Breast epithelium (tissue), 4 donors: ENCODE measurements around the gene ACLY. TPM values are rescaled to one million over a fixed set of nuclear protein-coding genes. Genes with fewer than 3 reads are reported as not detected.
"Not testable (repeated sequence)": the region's sequence is repeated elsewhere in the genome, so short reads cannot be mapped to it uniquely, and the experiment has no call there.

Experiments used
- DNase-seq, 2 donors: peaks; one replicate each; pipeline ENCODE4 v3.0.0-alpha.2; 2019; ENCODE audit warnings: low spot score in 2 of 2
- H3K27ac ChIP-seq, 2 donors: fragments of 200-600 bp; sonication (generic) in 1 of 2; one replicate each; pipeline ENCODE4 v1.5.1; 2016 to 2019; ENCODE audit warnings: mild to moderate bottlenecking in 1 of 2
- H3K27me3 ChIP-seq, 2 donors: fragments of 200-600 bp; sonication (generic) in 1 of 2; one replicate each; pipeline versions ENCODE4 v1.5.1 to v1.6.0; 2017 to 2019; ENCODE audit warnings: control low read depth in 1 of 2, mild to moderate bottlenecking in 1 of 2
- H3K36me3 ChIP-seq: fragments of 200-600 bp; one replicate; pipeline ENCODE4 v1.5.1; 2019
- H3K4me1 ChIP-seq, 2 donors: fragments of 200-600 bp; sonication (generic); one replicate each; pipeline ENCODE4 v1.5.1; 2016 to 2019; ENCODE audit warnings: control low read depth in 1 of 2
- H3K4me3 ChIP-seq, 3 donors: fragments of 200-600 bp; sonication (generic); 1 replicate in 2 of 3; 2 replicates in 1 of 3; pipeline ENCODE4 v1.5.1; 2016 to 2019; ENCODE audit warnings: mild to moderate bottlenecking in 3 of 3, moderate library complexity in 2 of 3
- H3K9me3 ChIP-seq, 2 donors: fragments of 200-600 bp; sonication (generic) in 1 of 2; one replicate each; pipeline ENCODE4 v1.5.1; 2016 to 2019; ENCODE audit warnings: control low read depth in 1 of 2
- POLR2A ChIP-seq: fragments of 450-650 bp; IDR thresholded peaks from one replicate; pipeline ENCODE4 v1.6.1; 2016; ENCODE audit warnings: antibody characterized with exemption, mild to moderate bottlenecking, moderate library complexity
- POLR2AphosphoS5 ChIP-seq, 3 donors: sonication (generic); formaldehyde crosslinking; IDR thresholded peaks; one replicate each; pipeline ENCODE4 v1.6.1; 2017; ENCODE audit warnings: antibody characterized with exemption in 3 of 3
- intact Hi-C: fragments of 100-400 bp; cut with DNase I; formaldehyde crosslinking; loops from one replicate; pipeline ENCODE4 v1.15.1; 2023; ENCODE audit warnings: low total_unique reads
- total RNA-seq, 3 donors: library from RNA; depleted of rRNA; stranded (reverse); fragments of >200 nt; gene quantifications; one replicate each; pipeline ENCODE4 v1.1.0, GENCODE V29; 2016
- TF ChIP-seq, protein P1 (sequence below), 3 donors: fragments of 450-650 bp; IDR thresholded peaks; one replicate each; pipeline ENCODE4 v1.5.1; 2016 to 2017; ENCODE audit warnings: antibody characterized with exemption in 3 of 3, mild to moderate bottlenecking in 3 of 3, moderate library complexity in 3 of 3

The ACLY gene
- total RNA-seq, 3 donors from 2014 or later: 50.1 to 84.2 (median 66.3) TPM

DNA sequence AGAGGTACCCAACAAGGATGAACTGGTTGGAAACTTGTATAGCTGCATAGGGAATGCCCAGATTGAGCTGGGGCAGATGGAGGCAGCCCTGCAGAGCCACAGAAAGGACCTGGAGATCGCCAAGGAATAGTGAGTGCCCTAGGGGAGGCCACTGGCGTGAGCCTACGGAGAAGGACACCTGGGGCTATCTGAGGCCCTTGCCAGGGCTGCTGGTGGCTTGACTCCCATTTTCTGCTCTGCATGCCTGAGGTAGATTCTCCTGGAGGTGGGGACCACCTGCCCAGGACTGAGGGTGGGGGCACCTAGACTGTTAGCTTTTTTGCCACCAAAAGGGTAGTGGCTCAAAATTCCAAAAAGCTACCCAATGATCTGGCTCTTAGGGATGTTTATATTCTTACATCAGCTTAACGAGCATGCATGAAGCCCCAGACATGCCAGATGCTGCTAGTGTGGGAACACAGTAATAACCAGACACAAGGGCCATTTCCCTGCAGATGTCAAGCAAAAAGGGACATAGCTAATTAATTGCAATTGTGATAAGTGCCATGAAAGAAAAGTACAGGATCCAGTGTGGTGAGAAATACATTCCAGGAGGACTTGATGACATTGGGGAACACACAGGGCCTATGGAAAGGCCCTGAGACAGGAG is 20.4 kb upstream of the ACLY start:
- H3K4me1 ChIP-seq: no peaks in the 10 kb centered on the region
- TF ChIP-seq, protein P1, sequence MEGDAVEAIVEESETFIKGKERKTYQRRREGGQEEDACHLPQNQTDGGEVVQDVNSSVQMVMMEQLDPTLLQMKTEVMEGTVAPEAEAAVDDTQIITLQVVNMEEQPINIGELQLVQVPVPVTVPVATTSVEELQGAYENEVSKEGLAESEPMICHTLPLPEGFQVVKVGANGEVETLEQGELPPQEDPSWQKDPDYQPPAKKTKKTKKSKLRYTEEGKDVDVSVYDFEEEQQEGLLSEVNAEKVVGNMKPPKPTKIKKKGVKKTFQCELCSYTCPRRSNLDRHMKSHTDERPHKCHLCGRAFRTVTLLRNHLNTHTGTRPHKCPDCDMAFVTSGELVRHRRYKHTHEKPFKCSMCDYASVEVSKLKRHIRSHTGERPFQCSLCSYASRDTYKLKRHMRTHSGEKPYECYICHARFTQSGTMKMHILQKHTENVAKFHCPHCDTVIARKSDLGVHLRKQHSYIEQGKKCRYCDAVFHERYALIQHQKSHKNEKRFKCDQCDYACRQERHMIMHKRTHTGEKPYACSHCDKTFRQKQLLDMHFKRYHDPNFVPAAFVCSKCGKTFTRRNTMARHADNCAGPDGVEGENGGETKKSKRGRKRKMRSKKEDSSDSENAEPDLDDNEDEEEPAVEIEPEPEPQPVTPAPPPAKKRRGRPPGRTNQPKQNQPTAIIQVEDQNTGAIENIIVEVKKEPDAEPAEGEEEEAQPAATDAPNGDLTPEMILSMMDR (IDR thresholded peaks at IDR 0.05): no peak
- no peak for TF ChIP-seq POLR2AphosphoS5 (IDR thresholded peaks at IDR 0.05)
- no peak for TF ChIP-seq POLR2A
- no peaks in the 10 kb centered on the region for H3K9me3 ChIP-seq
- intact Hi-C loops: no loop called here
- no peak overlapping the region for H3K4me3 ChIP-seq
- no peaks in the 10 kb centered on the region for H3K27me3 ChIP-seq
- DNase-seq: no peak
- H3K36me3 ChIP-seq: no peaks in the 10 kb centered on the region
- no peak overlapping the region for H3K27ac ChIP-seq

DNA sequence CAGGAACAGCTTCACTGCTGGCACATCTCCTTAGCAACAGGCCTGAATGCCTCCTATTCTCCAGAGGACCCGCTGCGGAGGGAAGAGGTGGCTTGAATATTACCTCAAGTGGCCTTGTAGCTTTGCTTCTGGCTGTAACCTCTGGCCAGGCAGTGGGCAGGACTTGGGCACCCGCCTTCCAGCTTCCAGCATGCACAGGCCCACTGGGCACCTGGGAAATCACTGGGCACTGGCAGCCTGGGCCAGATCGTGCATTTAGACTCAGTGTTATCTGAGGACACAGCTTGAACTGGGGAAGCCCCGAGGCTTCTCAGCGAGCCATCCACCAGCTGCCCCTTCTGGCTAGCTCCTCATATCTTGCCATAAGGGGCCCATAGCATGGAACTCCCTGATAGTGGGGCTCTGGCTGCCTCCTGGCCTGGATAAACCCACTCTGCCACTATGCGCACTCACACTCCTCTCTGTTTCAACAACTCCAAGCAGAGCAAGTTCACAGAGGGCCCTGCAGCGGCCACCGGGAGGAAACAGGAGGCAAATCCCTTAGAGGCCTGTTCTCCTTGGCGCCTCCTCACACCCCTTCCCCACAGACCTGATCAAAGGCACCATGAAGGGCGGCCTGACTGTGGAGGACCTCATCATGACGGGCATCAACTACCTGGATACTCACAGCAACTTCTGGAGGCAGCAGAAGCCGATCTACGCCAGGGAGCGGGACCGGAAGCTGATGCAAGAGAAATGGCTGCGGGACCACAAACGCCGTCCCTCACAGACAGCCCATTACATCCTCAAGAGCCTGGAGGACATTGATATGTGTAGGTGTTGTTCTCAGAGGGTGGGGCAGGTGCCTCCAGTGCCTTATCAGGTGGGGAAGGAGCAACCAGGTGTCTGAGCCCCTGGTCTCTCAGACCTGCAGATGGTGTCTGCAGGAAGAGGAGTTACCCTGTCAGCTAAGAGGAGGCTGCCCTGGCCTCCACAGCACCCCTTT is 19.5 kb upstream of the ACLY start:
- no peak for DNase-seq
- no peak overlapping the region for H3K4me3 ChIP-seq
- H3K27me3 ChIP-seq: no peaks in the 10 kb centered on the region
- H3K27ac ChIP-seq: no peak overlapping the region
- TF ChIP-seq POLR2AphosphoS5 (IDR thresholded peaks at IDR 0.05) (no peak), POLR2A (no peak)
- TF ChIP-seq, protein P1 (IDR thresholded peaks at IDR 0.05): no peak
- no peaks in the 10 kb centered on the region for H3K36me3 ChIP-seq
- no peaks in the 10 kb centered on the region for H3K9me3 ChIP-seq
- intact Hi-C loops: no loop called here
- H3K4me1 ChIP-seq: no peaks in the 10 kb centered on the region

DNA sequence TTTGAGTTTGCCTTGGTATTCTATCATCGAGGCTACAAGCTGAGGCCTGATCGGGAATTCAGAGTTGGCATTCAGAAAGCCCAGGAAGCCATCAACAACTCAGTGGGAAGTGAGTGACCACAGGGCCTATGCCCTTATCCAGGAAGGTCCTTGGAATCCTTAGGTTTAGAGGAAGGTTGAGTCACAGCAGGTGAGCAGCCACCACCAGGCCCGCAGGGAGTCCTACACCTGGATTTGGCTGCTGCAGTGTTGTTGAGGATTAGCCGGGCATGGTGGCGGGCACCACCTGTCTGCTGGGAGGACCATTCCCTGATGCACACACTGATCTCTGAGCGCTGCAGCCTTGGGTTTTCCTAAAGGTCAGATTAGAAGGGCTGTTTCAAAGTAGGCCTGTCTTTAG is 16.9 kb upstream of the ACLY start:
- H3K4me1 ChIP-seq: no peaks in the 10 kb centered on the region
- no peaks in the 10 kb centered on the region for H3K9me3 ChIP-seq
- no peaks in the 10 kb centered on the region for H3K27me3 ChIP-seq
- H3K27ac ChIP-seq: no peak overlapping the region
- intact Hi-C loops: no loop called here
- TF ChIP-seq, protein P1 (IDR thresholded peaks at IDR 0.05): no peak
- TF ChIP-seq POLR2AphosphoS5 (IDR thresholded peaks at IDR 0.05): no peak
- TF ChIP-seq POLR2A: no peak
- no peak for DNase-seq
- H3K4me3 ChIP-seq: no peak overlapping the region
- H3K36me3 ChIP-seq: no peaks in the 10 kb centered on the region

DNA sequence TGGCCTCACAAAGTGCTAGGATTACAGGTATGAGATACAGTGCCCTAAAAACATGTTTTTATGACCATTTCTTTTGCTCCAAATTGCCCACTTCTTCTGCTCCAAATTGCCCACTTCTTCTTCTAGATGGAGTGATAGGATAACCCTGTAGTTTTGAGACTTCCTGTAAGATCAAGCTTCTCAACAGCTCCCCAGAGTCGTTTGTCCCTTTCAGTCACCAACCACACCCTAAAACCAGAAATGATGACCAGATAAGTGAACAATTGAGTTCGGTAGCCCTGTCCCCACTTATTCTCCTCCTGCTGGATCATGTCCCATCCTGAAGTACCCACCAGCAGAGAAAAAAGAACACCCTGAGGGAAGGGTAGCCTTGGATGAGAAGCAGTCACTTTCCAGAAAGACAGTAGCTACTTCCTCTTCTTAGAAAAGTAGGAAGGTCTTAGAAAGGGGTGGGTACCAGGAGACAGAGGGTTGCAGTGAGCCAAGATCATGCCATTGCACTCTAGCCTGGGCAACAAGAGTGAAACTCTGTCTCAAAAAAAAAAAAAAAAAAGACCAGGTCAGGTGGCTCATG is 14.2 kb upstream of the ACLY start:
- Histone ChIP-seq H3K27ac (no peak overlapping the region), H3K4me1 (peaks cover 0 to 7% of the 10 kb centered on the region in 2 donors), H3K4me3 (no peak overlapping the region), H3K27me3 (no peaks in the 10 kb centered on the region), H3K36me3 (no peaks in the 10 kb centered on the region), H3K9me3 (no peaks in the 10 kb centered on the region)
- DNase-seq: no peak
- intact Hi-C loops: no loop called here
- no peak for TF ChIP-seq POLR2A
- TF ChIP-seq, protein P1 (IDR thresholded peaks at IDR 0.05): no peak
- no peak for TF ChIP-seq POLR2AphosphoS5 (IDR thresholded peaks at IDR 0.05)

DNA sequence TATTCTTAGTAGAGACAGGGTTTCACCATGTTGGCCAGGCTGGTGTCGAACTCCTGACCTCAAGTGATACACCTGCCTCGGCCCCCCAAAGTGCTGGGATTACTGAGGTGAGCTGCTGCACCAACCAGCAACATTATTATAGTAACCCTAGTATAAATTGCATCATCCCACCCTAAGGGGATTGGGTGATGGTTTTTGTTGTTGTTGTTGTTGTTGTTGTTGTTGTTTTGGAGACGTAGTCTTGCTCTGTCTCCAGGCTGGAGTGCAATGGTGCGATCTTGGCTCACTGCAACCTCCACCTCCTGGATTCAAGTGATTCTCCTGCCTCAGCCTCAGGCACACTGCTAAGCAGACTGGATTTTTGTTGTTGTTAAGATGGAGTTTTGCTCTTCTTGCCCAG is 13.0 kb upstream of the ACLY start:
- intact Hi-C loops, H3K4me1 ChIP-seq, H3K4me3 ChIP-seq, H3K36me3 ChIP-seq, H3K27ac ChIP-seq, H3K27me3 ChIP-seq, DNase-seq, H3K9me3 ChIP-seq: not testable (repeated sequence)

DNA sequence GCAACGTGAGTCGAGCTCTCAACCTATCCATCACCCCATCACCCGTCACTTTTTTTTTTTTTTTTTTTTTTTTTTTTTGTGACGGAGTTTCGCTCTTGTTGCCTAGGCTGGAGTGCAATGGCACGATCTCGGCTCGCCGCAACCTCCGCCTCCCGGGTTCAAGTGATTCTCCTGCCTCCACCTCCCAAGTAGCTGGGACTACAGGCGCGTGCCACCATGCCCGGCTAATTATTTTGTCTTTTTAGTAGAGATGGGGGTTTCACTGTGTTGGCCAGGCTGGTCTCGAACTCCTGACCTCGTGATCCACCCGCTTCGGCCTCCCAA is 12.0 kb upstream of the ACLY start:
- Histone ChIP-seq H3K27ac (peak overlapping the region; percentile 83 to 87), H3K4me3 (peak overlapping the region; percentile 44 to 71 (median 65))
- intact Hi-C loops, H3K4me1 ChIP-seq, DNase-seq, H3K9me3 ChIP-seq, H3K36me3 ChIP-seq, H3K27me3 ChIP-seq: not testable (repeated sequence)
